Measurements from ENCODE around the gene SERHL2. TPM values are rescaled to one million over a fixed set of nuclear protein-coding genes. Genes with fewer than 3 reads are reported as not detected.
"Not testable (repeated sequence)": the region's sequence is repeated elsewhere in the genome, so short reads cannot be mapped to it uniquely, and the experiment has no call there.

SERHL2 gene
- total RNA-seq, 1 experiment from 2014 or later: 1.0 TPM

DNA sequence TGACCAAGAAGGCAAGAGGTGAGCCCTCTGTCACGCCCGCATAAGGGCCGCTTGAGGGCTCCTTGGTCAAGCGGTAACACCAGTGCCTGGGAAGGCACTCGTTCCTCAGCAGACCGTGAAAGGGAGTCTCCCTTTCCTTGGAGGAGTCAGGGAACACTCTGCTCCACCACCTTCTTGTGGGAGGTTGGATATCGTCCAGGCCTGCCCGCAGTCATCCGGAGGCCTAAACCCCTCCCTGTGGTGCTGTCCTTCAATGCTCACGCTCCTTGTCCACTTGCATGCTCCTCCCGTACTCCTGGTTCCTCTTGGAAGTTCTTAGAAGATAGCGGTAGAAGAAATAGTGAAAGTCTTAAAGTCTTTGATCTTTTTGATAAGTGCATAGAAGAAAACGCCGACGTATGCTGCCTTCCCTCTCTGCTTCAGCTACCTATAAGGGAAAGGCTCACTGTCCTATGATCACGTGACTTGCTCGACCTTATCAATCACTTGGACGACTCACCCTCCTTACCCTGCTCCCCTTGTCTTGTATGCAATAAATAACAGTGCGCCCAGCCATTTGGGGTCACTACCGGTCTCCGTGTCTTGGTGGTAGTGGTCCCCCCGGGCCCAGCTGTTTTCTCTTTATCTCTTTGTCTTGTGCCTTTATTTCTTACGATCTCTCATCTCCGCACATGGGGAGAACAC lies 22.2 kb upstream of the SERHL2 start:
- H3K4me2 ChIP-seq (ENCODE audit: insufficient read depth, insufficient read length, low read length); H4K20me1 ChIP-seq (ENCODE audit: control insufficient read depth, insufficient read depth, insufficient read length); H2AK5ac ChIP-seq (ENCODE audit: insufficient read length, low read length); H2BK12ac ChIP-seq (ENCODE audit: insufficient read length, low read depth, low read length); H2BK120ac ChIP-seq (ENCODE audit: low read depth, low read length, poor library complexity, severe bottlenecking); H3K4ac ChIP-seq (ENCODE audit: low read depth, low read length); H3K79me2 ChIP-seq (ENCODE audit: insufficient read depth, low read length); H3K4me1 Mint-ChIP-seq; DNase-seq; H3K9me3 ChIP-seq (ENCODE audit: control insufficient read depth, low read depth, low read length); H3K36me3 Mint-ChIP-seq (ENCODE audit: insufficient read depth in 1 of 3, low read depth in 3 of 3); H3K23me2 ChIP-seq (ENCODE audit: insufficient read length, low read depth, low read length, poor library complexity, severe bottlenecking); H2BK15ac ChIP-seq (ENCODE audit: low read depth, low read length); H2BK20ac ChIP-seq (ENCODE audit: low read depth, low read length, poor library complexity, severe bottlenecking); H3K4me3 Mint-ChIP-seq; H3K27ac Mint-ChIP-seq; H3K9ac ChIP-seq (ENCODE audit: extremely low read depth, insufficient read length, low read length); H3K4me1 ChIP-seq (ENCODE audit: insufficient read depth, low read length); H3K79me1 ChIP-seq (ENCODE audit: insufficient read depth, low read depth, low read length, poor library complexity, severe bottlenecking); H3K18ac ChIP-seq (ENCODE audit: insufficient read length, low read depth, low read length); H4K5ac ChIP-seq (ENCODE audit: insufficient read length, low read depth, low read length); H2BK5ac ChIP-seq (ENCODE audit: insufficient read length, low read length); H3K14ac ChIP-seq (ENCODE audit: insufficient read depth, low read length); H3K56ac ChIP-seq (ENCODE audit: insufficient read length, low read depth, low read length); H3K27me3 ChIP-seq (ENCODE audit: insufficient read depth, low read length); H3K23ac ChIP-seq (ENCODE audit: insufficient read length, low read depth, low read length); H3T11ph ChIP-seq (ENCODE audit: low read length); H4K8ac ChIP-seq (replicated peaks; ENCODE audit: insufficient read length, low read depth, low read length); H4K91ac ChIP-seq (ENCODE audit: insufficient read length, low read depth, low read length); H3K27ac ChIP-seq (ENCODE audit: insufficient read length, low read depth, low read length); H3K9me3 Mint-ChIP-seq; H2AFZ ChIP-seq (ENCODE audit: low read length): not testable (repeated sequence)
- H3K27me3 Mint-ChIP-seq (ENCODE audit: low read depth): peaks cover 62% of the 10 kb centered on the region
- no CpG with 5 or more reads among the region's 24 CpGs for WGBS (ENCODE audit: extremely low coverage, insufficient read length, low lambda C conversion rate)
